Loucy (cell line): ENCODE data around the gene PRR23E.

Experiments used
- CTCF ChIP-seq: fragments of 200-600 bp; sonication (generic); conservative IDR thresholded peaks from 2 replicates; pipeline ENCODE4 v1.5.1; 2014; ENCODE audit warnings: mild to moderate bottlenecking, antibody characterized with exemption, low read length
- EZH2phosphoT487 ChIP-seq: fragments of 200-600 bp; IDR thresholded peaks from 2 replicates; pipeline ENCODE4 v1.6.1; 2018; ENCODE audit warnings: antibody characterized with exemption, mild to moderate bottlenecking, moderate library complexity, borderline replicate concordance

GRCh38 chr3:127196002-127196401, 3.1 kb downstream of the PRR23E start:
- TF ChIP-seq CTCF: no peak
- no peak for TF ChIP-seq EZH2phosphoT487
